GM12891 (cell line): ENCODE results near the gene NKAIN4.

Experiments
- POLR2A ChIP-seq: IDR thresholded peaks from 2 replicates; pipeline ENCODE4 v1.6.1; 2011; ENCODE audit warnings: low read depth, low read length, control low read depth
- TAF1 ChIP-seq: IDR thresholded peaks from 2 replicates; pipeline ENCODE4 v1.6.1; 2011; ENCODE audit warnings: low read depth, low read length, control low read depth

DNA sequence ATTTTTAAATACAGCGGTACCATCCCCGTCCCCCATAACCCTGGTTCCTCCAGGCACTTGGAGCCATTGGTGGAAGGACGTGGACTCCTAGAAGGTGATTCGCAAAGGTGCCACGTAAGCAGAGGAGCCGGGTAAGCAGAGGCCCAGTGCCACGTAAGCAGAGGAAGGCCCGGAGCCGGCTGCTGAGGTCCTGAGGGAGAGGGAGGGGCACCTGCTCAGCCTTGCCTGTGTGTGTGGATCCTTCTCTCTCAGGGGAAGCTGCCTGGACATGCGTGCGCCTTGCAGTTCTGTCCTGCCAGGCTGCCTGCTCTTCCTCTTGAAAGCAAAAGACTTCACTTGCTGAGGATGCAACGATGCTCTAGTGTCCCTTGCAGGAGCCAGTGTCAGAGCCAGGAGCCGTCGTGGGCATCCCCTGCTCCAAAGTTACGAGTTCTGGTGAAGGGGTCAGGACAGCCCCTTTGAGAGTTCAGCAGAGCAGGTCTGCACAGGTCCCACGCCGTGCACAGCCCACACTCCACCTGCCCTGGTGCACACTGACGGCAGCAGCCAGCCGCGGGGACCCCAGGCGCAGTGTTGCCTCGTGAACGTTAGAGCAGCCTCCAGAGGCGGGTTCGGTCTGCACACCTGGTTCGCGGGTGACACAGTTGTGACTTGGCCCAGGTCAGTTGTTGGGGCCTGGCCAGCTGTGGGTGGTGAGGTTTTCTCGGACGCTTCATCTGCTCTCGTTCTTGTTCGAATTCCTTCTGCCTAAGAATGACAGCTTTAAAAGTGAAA, 1.9 kb upstream of the NKAIN4 start:
- TF ChIP-seq TAF1 (no peak), POLR2A (no peak)
